ENCODE measurements around the gene SERGEF. TPM values are rescaled to one million over a fixed set of nuclear protein-coding genes. Genes with fewer than 3 reads are reported as not detected.
A peak's percentile ranks its signal among the peaks of the same experiment; 100 is the strongest.

Gene SERGEF
- polyA plus RNA-seq, 1 of the 3 experiments (the other 2 are of a cell fraction), result 23.1 TPM

DNA sequence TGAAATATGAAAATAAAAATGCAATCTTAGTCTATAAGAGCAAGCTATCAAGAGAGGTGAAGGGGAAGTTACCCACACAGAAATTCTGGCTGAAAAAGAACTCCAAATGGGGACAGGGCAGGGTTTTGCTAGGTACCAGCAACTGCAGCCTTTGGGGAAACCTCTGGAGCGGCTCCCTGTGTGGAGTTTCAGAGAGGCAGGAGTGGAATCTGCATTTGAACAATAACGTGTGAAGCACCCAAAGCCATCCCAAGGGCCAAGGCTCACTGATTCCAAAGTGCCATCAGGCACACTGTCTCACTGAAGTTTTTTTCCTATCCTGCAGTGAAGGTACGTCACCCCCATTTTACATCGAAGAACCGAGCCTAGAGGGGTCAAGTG is 190.5 kb downstream of the SERGEF start:
- ChIA-PET CTCF (interaction anchor here (1.6 kb wide), 1 partner anchor 91 kb away, joined by 5 read pairs; no protein-coding TSS in a partner anchor), POLR2A (no interaction called here)
- H3K79me2 ChIP-seq (ENCODE audit: insufficient read depth), result no peaks in the 10 kb centered on the region
- no peaks in the 10 kb centered on the region for H3K27me3 ChIP-seq (ENCODE audit: insufficient read depth)
- no peaks in the 10 kb centered on the region for H3K9me3 ChIP-seq
- H3K9ac ChIP-seq, result no peak overlapping the region
- no peak overlapping the region for H3K4me3 ChIP-seq (ENCODE audit: low read depth in 2 of 2, low read length in 1 of 2)
- peaks cover 6 to 9% of the 10 kb centered on the region in 2 experiments; a peak in 2 of 4 replicates for H3K4me1 ChIP-seq (ENCODE audit: control insufficient read depth in 1 of 2, insufficient read depth in 2 of 2, low read depth in 1 of 2, low read length in 1 of 2)
- H3K27ac ChIP-seq (ENCODE audit: low read depth in 2 of 2, low read length in 1 of 2), result peak overlapping the region; percentile 1 to 85; a peak in 3 of 4 replicates
- no peaks in the 10 kb centered on the region for H3F3A ChIP-seq (replicated peaks; ENCODE audit: insufficient read depth)
- TF ChIP-seq, protein P1, sequence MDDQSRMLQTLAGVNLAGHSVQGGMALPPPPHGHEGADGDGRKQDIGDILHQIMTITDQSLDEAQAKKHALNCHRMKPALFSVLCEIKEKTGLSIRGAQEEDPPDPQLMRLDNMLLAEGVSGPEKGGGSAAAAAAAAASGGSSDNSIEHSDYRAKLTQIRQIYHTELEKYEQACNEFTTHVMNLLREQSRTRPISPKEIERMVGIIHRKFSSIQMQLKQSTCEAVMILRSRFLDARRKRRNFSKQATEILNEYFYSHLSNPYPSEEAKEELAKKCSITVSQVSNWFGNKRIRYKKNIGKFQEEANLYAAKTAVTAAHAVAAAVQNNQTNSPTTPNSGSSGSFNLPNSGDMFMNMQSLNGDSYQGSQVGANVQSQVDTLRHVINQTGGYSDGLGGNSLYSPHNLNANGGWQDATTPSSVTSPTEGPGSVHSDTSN (IDR thresholded peaks at IDR 0.05), result no peak
- TF ChIP-seq ELF1 (IDR thresholded peaks at IDR 0.05) (no peak), MEF2A (IDR thresholded peaks at IDR 0.05; ENCODE audit: borderline replicate concordance, low read depth) (no peak), RAD21 (IDR thresholded peaks at IDR 0.05; ENCODE audit: low read length) (no peak), CHD2 (IDR thresholded peaks at IDR 0.05; ENCODE audit: low read length, partially characterized antibody) (no peak)
- TF ChIP-seq, protein P2, sequence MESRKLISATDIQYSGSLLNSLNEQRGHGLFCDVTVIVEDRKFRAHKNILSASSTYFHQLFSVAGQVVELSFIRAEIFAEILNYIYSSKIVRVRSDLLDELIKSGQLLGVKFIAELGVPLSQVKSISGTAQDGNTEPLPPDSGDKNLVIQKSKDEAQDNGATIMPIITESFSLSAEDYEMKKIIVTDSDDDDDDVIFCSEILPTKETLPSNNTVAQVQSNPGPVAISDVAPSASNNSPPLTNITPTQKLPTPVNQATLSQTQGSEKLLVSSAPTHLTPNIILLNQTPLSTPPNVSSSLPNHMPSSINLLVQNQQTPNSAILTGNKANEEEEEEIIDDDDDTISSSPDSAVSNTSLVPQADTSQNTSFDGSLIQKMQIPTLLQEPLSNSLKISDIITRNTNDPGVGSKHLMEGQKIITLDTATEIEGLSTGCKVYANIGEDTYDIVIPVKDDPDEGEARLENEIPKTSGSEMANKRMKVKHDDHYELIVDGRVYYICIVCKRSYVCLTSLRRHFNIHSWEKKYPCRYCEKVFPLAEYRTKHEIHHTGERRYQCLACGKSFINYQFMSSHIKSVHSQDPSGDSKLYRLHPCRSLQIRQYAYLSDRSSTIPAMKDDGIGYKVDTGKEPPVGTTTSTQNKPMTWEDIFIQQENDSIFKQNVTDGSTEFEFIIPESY (IDR thresholded peaks at IDR 0.05; ENCODE audit: borderline replicate concordance, low read depth), result no peak
- TF ChIP-seq, protein P3, sequence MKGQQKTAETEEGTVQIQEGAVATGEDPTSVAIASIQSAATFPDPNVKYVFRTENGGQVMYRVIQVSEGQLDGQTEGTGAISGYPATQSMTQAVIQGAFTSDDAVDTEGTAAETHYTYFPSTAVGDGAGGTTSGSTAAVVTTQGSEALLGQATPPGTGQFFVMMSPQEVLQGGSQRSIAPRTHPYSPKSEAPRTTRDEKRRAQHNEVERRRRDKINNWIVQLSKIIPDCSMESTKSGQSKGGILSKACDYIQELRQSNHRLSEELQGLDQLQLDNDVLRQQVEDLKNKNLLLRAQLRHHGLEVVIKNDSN (IDR thresholded peaks at IDR 0.05; ENCODE audit: borderline replicate concordance, low read depth), result no peak
- 90% methylated on average over 5 of the region's 5 CpGs for WGBS (ENCODE audit: low lambda C conversion rate)
- H3K9me2 ChIP-seq, result no peaks in the 10 kb centered on the region
- H3K4me2 ChIP-seq, result no peak overlapping the region
- no peaks in the 10 kb centered on the region for H3K36me3 ChIP-seq (replicated peaks in 1 of 2; ENCODE audit: control insufficient read depth in 1 of 2, insufficient read depth in 2 of 2, low read length in 1 of 2)
- DNase-seq, result no peak
- no peak overlapping the region for H2AFZ ChIP-seq (ENCODE audit: low read depth)
- no peaks in the 10 kb centered on the region for H4K20me1 ChIP-seq (ENCODE audit: insufficient read depth)

DNA sequence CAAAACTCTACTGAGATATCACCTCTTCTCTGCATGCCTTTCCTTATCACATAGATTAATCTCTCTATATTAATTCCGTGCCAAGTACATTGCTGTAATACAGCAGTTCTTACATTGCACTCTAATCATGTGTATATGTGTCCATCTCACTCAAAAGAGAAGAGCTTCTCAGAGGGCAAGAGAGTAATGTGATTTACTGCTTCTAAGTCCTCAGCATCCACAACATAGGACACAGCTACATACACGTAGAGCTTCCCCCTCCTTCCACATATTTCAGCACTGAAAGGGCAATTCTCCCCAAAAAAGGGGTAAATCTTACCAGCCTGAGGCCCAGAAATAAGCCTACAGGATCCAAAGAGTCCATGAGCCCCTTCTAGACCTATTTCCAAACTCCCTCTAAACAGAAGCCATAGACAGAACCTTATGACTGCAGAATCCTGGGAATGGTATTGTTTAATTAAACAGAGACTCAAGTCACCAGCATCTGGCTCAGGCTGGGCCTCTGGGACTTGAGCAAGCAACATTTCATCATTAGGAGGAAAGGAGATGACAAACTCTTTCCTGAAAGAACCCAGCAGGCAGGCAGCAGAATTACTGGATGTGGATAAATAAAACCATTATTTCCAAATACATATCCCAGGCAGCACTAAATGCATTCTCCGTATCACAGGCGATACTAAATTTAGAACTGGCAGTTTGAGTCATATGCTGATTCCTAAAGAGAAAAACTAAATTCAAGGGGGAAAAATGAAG is 191.0 kb downstream of the SERGEF start:
- TF ChIP-seq, protein P4, sequence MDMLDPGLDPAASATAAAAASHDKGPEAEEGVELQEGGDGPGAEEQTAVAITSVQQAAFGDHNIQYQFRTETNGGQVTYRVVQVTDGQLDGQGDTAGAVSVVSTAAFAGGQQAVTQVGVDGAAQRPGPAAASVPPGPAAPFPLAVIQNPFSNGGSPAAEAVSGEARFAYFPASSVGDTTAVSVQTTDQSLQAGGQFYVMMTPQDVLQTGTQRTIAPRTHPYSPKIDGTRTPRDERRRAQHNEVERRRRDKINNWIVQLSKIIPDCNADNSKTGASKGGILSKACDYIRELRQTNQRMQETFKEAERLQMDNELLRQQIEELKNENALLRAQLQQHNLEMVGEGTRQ (IDR thresholded peaks at IDR 0.05; ENCODE audit: borderline replicate concordance, low read depth, low read length), result no peak
- TF ChIP-seq, protein P1 (IDR thresholded peaks at IDR 0.05), result peak; percentile 44; the same call in 1 of the 2 replicates
- TF ChIP-seq TEAD4 (IDR thresholded peaks at IDR 0.05; ENCODE audit: borderline replicate concordance, insufficient read depth) (0 out of 2 replicates have a peak, but pooled peaks have one; percentile 18), EP300 (IDR thresholded peaks at IDR 0.05; ENCODE audit: borderline replicate concordance in 1 of 2, low read depth in 1 of 2, low read length in 1 of 2) (no peak), JUND (IDR thresholded peaks at IDR 0.05) (peak; percentile 9; the same call in 1 of the 2 replicates), MEF2A (IDR thresholded peaks at IDR 0.05; ENCODE audit: borderline replicate concordance, low read depth) (peak; percentile 73), TCF12 (IDR thresholded peaks at IDR 0.05) (peak; percentile 61)
- no peaks in the 10 kb centered on the region for H3K79me2 ChIP-seq (ENCODE audit: insufficient read depth)
- WGBS (ENCODE audit: low lambda C conversion rate), result 68% methylated on average over 4 of the region's 4 CpGs
- peak overlapping the region; percentile 1 to 85; a peak in 3 of 4 replicates for H3K27ac ChIP-seq (ENCODE audit: low read depth in 2 of 2, low read length in 1 of 2)
- no peak overlapping the region for H2AFZ ChIP-seq (ENCODE audit: low read depth)
- no peaks in the 10 kb centered on the region for H3K36me3 ChIP-seq (replicated peaks in 1 of 2; ENCODE audit: control insufficient read depth in 1 of 2, insufficient read depth in 2 of 2, low read length in 1 of 2)
- no peaks in the 10 kb centered on the region for H3K9me2 ChIP-seq
- H4K20me1 ChIP-seq (ENCODE audit: insufficient read depth), result no peaks in the 10 kb centered on the region
- POLR2A ChIA-PET, result no interaction called here
- H3K9me3 ChIP-seq, result no peaks in the 10 kb centered on the region
- H3K4me3 ChIP-seq (ENCODE audit: low read depth in 2 of 2, low read length in 1 of 2), result no peak overlapping the region
- no peak overlapping the region for H3K9ac ChIP-seq
- peak overlapping the region; percentile 11; the same call in 1 of the 2 replicates for H3K4me2 ChIP-seq
- CTCF ChIA-PET, result interaction anchor here (1.2 to 1.6 kb wide), 2 partner anchors 18 to 91 kb away, joined by 3 to 5 read pairs; no protein-coding TSS in a partner anchor
- H3K27me3 ChIP-seq (ENCODE audit: insufficient read depth), result no peaks in the 10 kb centered on the region
- DNase-seq, result no peak
- no peaks in the 10 kb centered on the region for H3F3A ChIP-seq (replicated peaks; ENCODE audit: insufficient read depth)
- peaks cover 6 to 9% of the 10 kb centered on the region in 2 experiments; a peak in 2 of 4 replicates for H3K4me1 ChIP-seq (ENCODE audit: control insufficient read depth in 1 of 2, insufficient read depth in 2 of 2, low read depth in 1 of 2, low read length in 1 of 2)

Data from SK-N-SH (cell line).